Colon (tissue), 2 donors: ENCODE data around the gene SELENON.

Source experiments
- FAIRE-seq: peaks from 2 replicates; lab custom pipeline; 2012; peaks lifted over from hg19 to GRCh38; lab: Jason Lieb, UNC
- donor health status: control.
- donor health status: control.

The SELENON gene

GRCh38 chr1:25809929-25810328 lies 9.9 kb downstream of the SELENON start:
- no peak for FAIRE-seq

- no peak for FAIRE-seq
Measured at GRCh38 chr1:25810341-25811299, 10.6 kb downstream of the SELENON start.

- FAIRE-seq, result no peak
Measured at GRCh38 chr1:25811384-25812082, 11.5 kb downstream of the SELENON start.

- FAIRE-seq, result no peak
Measured at GRCh38 chr1:25813071-25813733, 13.2 kb downstream of the SELENON start.

- no peak for FAIRE-seq
Measured at GRCh38 chr1:25813734-25814471, 13.9 kb downstream of the SELENON start.

GRCh38 chr1:25814549-25815087 lies 14.6 kb downstream of the SELENON start:
- no peak for FAIRE-seq

- FAIRE-seq, result no peak
Measured at GRCh38 chr1:25815208-25816111, 15.5 kb downstream of the SELENON start.

- no peak for FAIRE-seq
Measured at GRCh38 chr1:25816112-25816718, 16.2 kb downstream of the SELENON start.

GRCh38 chr1:25817840-25818501 lies 18.0 kb downstream of the SELENON start:
- FAIRE-seq, result no peak

GRCh38 chr1:25818569-25818968 lies 18.6 kb downstream of the SELENON start:
- FAIRE-seq, result no peak

GRCh38 chr1:25819491-25820246 lies 19.7 kb downstream of the SELENON start, which contains the start of gene MTFR1L:
Gene MTFR1L, plus strand, starts transcription at chr1:25819954. Its CDS starts 3,151 bp downstream, at chr1:25823105.
- FAIRE-seq, result no peak

GRCh38 chr1:25820247-25821111 lies 20.5 kb downstream of the SELENON start:
- FAIRE-seq, result no peak

GRCh38 chr1:25821112-25821476 lies 21.1 kb downstream of the SELENON start:
- no peak for FAIRE-seq

GRCh38 chr1:25821630-25822091 lies 21.7 kb downstream of the SELENON start:
- no peak for FAIRE-seq

- no peak for FAIRE-seq
Measured at GRCh38 chr1:25825605-25826004, 25.6 kb downstream of the SELENON start.

- no peak for FAIRE-seq
Measured at GRCh38 chr1:25826571-25826970, 26.6 kb downstream of the SELENON start.

- FAIRE-seq, result no peak
Measured at GRCh38 chr1:25828491-25828890, 28.5 kb downstream of the SELENON start.

GRCh38 chr1:25829046-25829445 lies 29.1 kb downstream of the SELENON start:
- FAIRE-seq, result no peak
